Measurements from ENCODE around the gene UGT1A10. TPM values are rescaled to one million over a fixed set of nuclear protein-coding genes. Genes with fewer than 3 reads are reported as not detected.

Gene UGT1A10
- total RNA-seq, 1 experiment from 2014 or later, result 8.2 TPM

- peak; percentile 17 for DNase-seq (ENCODE audit: low read depth)
These were observed 136.3 kb downstream of the UGT1A10 start for GRCh38 chr2:233772583-233772982.

- DNase-seq (ENCODE audit: low read depth), result no peak
These were observed 137.6 kb downstream of the UGT1A10 start for GRCh38 chr2:233773854-233774253.

- DNase-seq (ENCODE audit: low read depth), result no peak
These were observed 139.2 kb downstream of the UGT1A10 start for GRCh38 chr2:233775414-233775813.

GRCh38 chr2:233778030-233778429 is 141.8 kb downstream of the UGT1A10 start, which contains the start of gene MROH2A:
TSS of gene MROH2A (plus strand) at chr2:233778330. CDS start at chr2:233779359, 1,029 bp downstream.
- DNase-seq (ENCODE audit: low read depth), result no peak

GRCh38 chr2:233779722-233780121 is 143.5 kb downstream of the UGT1A10 start:
- DNase-seq (ENCODE audit: low read depth), result no peak

- peak; percentile 15 for DNase-seq (ENCODE audit: low read depth)
These were observed 144.5 kb downstream of the UGT1A10 start for GRCh38 chr2:233780771-233781170.

- no peak for DNase-seq (ENCODE audit: low read depth)
These were observed 153.3 kb downstream of the UGT1A10 start for GRCh38 chr2:233789554-233789953.

GRCh38 chr2:233791151-233791882 is 155.1 kb downstream of the UGT1A10 start:
- DNase-seq (ENCODE audit: low read depth), result no peak

- no peak for DNase-seq (ENCODE audit: low read depth)
These were observed 155.7 kb downstream of the UGT1A10 start for GRCh38 chr2:233791883-233792329.

GRCh38 chr2:233792720-233793119 is 156.5 kb downstream of the UGT1A10 start:
- DNase-seq (ENCODE audit: low read depth), result no peak

GRCh38 chr2:233793465-233794127 is 157.3 kb downstream of the UGT1A10 start:
- no peak for DNase-seq (ENCODE audit: low read depth)

- no peak for DNase-seq (ENCODE audit: low read depth)
These were observed 157.9 kb downstream of the UGT1A10 start for GRCh38 chr2:233794128-233794658.

- DNase-seq (ENCODE audit: low read depth), result no peak
These were observed 159.5 kb downstream of the UGT1A10 start for GRCh38 chr2:233795735-233796171.

- no peak for DNase-seq (ENCODE audit: low read depth)
These were observed 160.0 kb downstream of the UGT1A10 start for GRCh38 chr2:233796254-233796653.

GRCh38 chr2:233798335-233799086 is 162.3 kb downstream of the UGT1A10 start:
- no peak for DNase-seq (ENCODE audit: low read depth)

GRCh38 chr2:233799087-233799665 is 162.9 kb downstream of the UGT1A10 start:
- DNase-seq (ENCODE audit: low read depth), result no peak

GRCh38 chr2:233799716-233800115 is 163.5 kb downstream of the UGT1A10 start:
- DNase-seq (ENCODE audit: low read depth), result no peak

GRCh38 chr2:233800208-233800607 is 164.0 kb downstream of the UGT1A10 start:
- DNase-seq (ENCODE audit: low read depth), result no peak

- DNase-seq (ENCODE audit: low read depth), result peak; percentile 71
These were observed 165.3 kb downstream of the UGT1A10 start for GRCh38 chr2:233801357-233802131.

GRCh38 chr2:233802132-233802815 is 166.0 kb downstream of the UGT1A10 start:
- no peak for DNase-seq (ENCODE audit: low read depth)

Measured in Daoy (cell line).